ENCODE data around the gene SVIL. TPM values are rescaled to one million over a fixed set of nuclear protein-coding genes. Genes with fewer than 3 reads are reported as not detected.

The SVIL gene
- total and polyA plus RNA-seq, 10 donors = 1.4 to 65.3 (median 20.4) TPM

DNA sequence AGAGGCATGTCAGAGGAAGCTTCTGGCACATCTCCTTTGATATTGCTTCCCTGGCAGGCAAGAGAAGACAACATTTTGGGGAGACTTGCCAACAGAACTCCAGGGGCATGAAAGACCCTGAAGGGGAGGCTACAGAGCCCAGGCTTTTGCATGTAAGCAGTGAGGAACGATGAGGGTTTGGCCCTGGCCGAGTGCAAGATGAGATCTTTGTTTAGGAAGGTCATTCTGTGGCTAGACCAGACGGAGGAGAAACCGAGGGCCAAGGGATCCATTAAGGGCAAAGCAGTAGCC is 3.8 kb downstream of the SVIL start:
- DNase-seq = no peak
- TF ChIP-seq POLR2A (IDR thresholded peaks at IDR 0.05) (no peak), POLR2AphosphoS5 (IDR thresholded peaks at IDR 0.05) (no peak)
- TF ChIP-seq, protein P1, sequence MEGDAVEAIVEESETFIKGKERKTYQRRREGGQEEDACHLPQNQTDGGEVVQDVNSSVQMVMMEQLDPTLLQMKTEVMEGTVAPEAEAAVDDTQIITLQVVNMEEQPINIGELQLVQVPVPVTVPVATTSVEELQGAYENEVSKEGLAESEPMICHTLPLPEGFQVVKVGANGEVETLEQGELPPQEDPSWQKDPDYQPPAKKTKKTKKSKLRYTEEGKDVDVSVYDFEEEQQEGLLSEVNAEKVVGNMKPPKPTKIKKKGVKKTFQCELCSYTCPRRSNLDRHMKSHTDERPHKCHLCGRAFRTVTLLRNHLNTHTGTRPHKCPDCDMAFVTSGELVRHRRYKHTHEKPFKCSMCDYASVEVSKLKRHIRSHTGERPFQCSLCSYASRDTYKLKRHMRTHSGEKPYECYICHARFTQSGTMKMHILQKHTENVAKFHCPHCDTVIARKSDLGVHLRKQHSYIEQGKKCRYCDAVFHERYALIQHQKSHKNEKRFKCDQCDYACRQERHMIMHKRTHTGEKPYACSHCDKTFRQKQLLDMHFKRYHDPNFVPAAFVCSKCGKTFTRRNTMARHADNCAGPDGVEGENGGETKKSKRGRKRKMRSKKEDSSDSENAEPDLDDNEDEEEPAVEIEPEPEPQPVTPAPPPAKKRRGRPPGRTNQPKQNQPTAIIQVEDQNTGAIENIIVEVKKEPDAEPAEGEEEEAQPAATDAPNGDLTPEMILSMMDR (IDR thresholded peaks at IDR 0.05 in 8 of 11, conservative IDR thresholded peaks at IDR 0.05 in 3 of 11) = no peak
- Histone ChIP-seq H3K4me3 (no peak overlapping the region), H3K9me3 (no peaks in the 10 kb centered on the region), H3K36me3 (no peaks in the 10 kb centered on the region), H3K27ac (peak overlapping the region in 5 of 8 donors; percentile 29 to 81 (median 78)), H3K27me3 (replicated peaks in 1 of 7) (no peaks in the 10 kb centered on the region), H3K4me1 (peaks cover 0 to 44% (median 5%) of the 10 kb centered on the region in 6 donors)
- intact Hi-C loops (cut with DNase I; ENCODE audit: low total_unique reads) = no loop called here
- 82 to 100% (median 90%) methylated on average over 4 of the region's 4 CpGs for WGBS, 5 donors

- no peak for DNase-seq
- H3K4me3 ChIP-seq = no peak overlapping the region
- intact Hi-C loops (cut with DNase I; ENCODE audit: low total_unique reads) = no loop called here
Observed at GRCh38 chr10:29630205-29631048, 4.3 kb downstream of the SVIL start.

DNA sequence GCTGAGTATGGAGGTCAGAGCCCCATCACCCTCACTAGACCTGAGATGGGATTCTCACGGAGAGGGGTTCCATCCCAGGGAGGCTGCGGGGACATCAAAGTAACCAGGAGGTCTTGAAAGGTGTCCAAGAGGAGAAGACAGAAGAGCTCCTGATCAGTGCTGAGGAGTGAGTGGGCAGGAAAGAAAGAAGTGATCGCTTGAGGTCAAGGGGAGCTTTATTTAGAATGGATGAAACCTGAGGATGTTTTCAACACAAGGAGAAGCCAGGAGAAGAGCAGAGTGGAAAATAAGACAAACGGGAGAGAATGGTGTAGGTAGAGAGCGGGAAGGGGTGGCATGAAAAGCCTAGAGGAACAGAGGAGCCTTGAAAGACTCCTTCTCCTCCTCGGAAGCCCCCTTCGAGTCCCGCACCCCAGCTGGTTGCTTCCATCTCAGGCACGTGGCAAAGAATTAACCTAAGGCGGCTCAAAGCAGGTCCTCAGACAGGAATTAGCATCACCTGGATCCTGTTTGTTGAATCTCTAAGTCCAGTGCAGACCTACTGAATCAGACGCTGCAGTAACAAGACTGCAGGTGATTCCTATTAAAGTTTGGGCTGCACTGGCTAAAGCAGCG is 5.8 kb downstream of the SVIL start:
- no peaks in the 10 kb centered on the region for H3K36me3 ChIP-seq
- H3K4me3 ChIP-seq = no peak overlapping the region
- intact Hi-C loops (cut with DNase I; ENCODE audit: low total_unique reads) = no loop called here
- no peaks in the 10 kb centered on the region for H3K27me3 ChIP-seq (replicated peaks in 1 of 7)
- DNase-seq = no peak
- WGBS, 5 donors = 87 to 97% (median 94%) methylated on average over 12 of the region's 12 CpGs
- TF ChIP-seq POLR2A (IDR thresholded peaks at IDR 0.05) = no peak
- TF ChIP-seq POLR2AphosphoS5 (IDR thresholded peaks at IDR 0.05) = no peak
- TF ChIP-seq, protein P1 (IDR thresholded peaks at IDR 0.05 in 8 of 11, conservative IDR thresholded peaks at IDR 0.05 in 3 of 11) = no peak
- H3K27ac ChIP-seq = no peak overlapping the region
- no peaks in the 10 kb centered on the region for H3K9me3 ChIP-seq
- peaks cover 0 to 27% (median 0%) of the 10 kb centered on the region in 6 donors for H3K4me1 ChIP-seq

More at GRCh38 chr10:29630205-29631048, 4.3 kb downstream of the SVIL start:
- peaks cover 0 to 39% (median 0%) of the 10 kb centered on the region in 6 donors for H3K4me1 ChIP-seq
- H3K36me3 ChIP-seq = no peaks in the 10 kb centered on the region
- no peaks in the 10 kb centered on the region for H3K27me3 ChIP-seq (replicated peaks in 1 of 7)
- H3K9me3 ChIP-seq = no peaks in the 10 kb centered on the region
- no peak for TF ChIP-seq POLR2A (IDR thresholded peaks at IDR 0.05)
- TF ChIP-seq POLR2AphosphoS5 (IDR thresholded peaks at IDR 0.05) = no peak
- TF ChIP-seq, protein P1 (IDR thresholded peaks at IDR 0.05 in 8 of 11, conservative IDR thresholded peaks at IDR 0.05 in 3 of 11) = no peak
- WGBS, 5 donors = 52 to 89% (median 67%) methylated on average over 11 of the region's 11 CpGs
- peak overlapping the region in 5 of 8 donors; percentile 29 to 81 (median 78) for H3K27ac ChIP-seq

GRCh38 chr10:29628311-29628710 is 6.5 kb downstream of the SVIL start:
- DNase-seq = no peak
- Histone ChIP-seq H3K27me3 (replicated peaks in 1 of 7) (no peaks in the 10 kb centered on the region), H3K4me1 (peaks cover 0 to 25% (median 0%) of the 10 kb centered on the region in 6 donors), H3K4me3 (no peak overlapping the region), H3K9me3 (no peaks in the 10 kb centered on the region), H3K27ac (no peak overlapping the region), H3K36me3 (no peaks in the 10 kb centered on the region)
- TF ChIP-seq, protein P1 (IDR thresholded peaks at IDR 0.05 in 8 of 11, conservative IDR thresholded peaks at IDR 0.05 in 3 of 11) = no peak
- TF ChIP-seq POLR2AphosphoS5 (IDR thresholded peaks at IDR 0.05) = no peak
- TF ChIP-seq POLR2A (IDR thresholded peaks at IDR 0.05) = no peak
- 86 to 92% (median 90%) methylated on average over 5 of the region's 5 CpGs for WGBS, 5 donors
- intact Hi-C loops (cut with DNase I; ENCODE audit: low total_unique reads) = no loop called here

All from spleen (tissue), 11 donors.